IMR-90 (cell line): ENCODE measurements around the gene CEBPZ. TPM values are rescaled to one million over a fixed set of nuclear protein-coding genes. Genes with fewer than 3 reads are reported as not detected.

Experiments
- ATAC-seq: fragments of 200-7000 bp; cut with Tn5 transposase; 2 replicates; pipeline ENCODE4 v1.9.1; 2020; ENCODE audit warnings: low read depth, mild to moderate bottlenecking, moderate library complexity
- BruUV-seq: library from RNA; stranded (reverse); fragments of 400-500 nt; replicated peaks from 2 replicates; lab custom pipeline; 2021; lab: Mats Ljungman, UMichigan
- CTCF ChIA-PET: fragments of 300-600 bp; formaldehyde crosslinking; extraction: SDS; loops from one replicate; lab custom pipeline; 2021; ENCODE audit warnings: antibody characterized with exemption; lab: Yijun Ruan, JAX
- POLR2A ChIA-PET: fragments of 300-600 bp; sonication (Branson Sonifier 250); formaldehyde crosslinking; loops from one replicate; lab custom pipeline; 2022; ENCODE audit warnings: antibody characterized with exemption; ENCODE audit not compliant: unreplicated experiment; lab: Charles Lee
- DNase-seq: peaks from one replicate; pipeline ENCODE4 v3.0.0; 2013
- H2AFZ ChIP-seq: replicated peaks from 2 replicates; pipeline ENCODE3; 2013; ENCODE audit warnings: low read length, mild to moderate bottlenecking; ENCODE audit not compliant: poor library complexity
- H2AK5ac ChIP-seq: 2 replicates; pipeline ENCODE4 v1.6.1; 2013; ENCODE audit warnings: low read depth, low read length, inconsistent platforms
- H2AK9ac ChIP-seq: replicated peaks from 2 replicates; pipeline ENCODE3; 2013; ENCODE audit warnings: mild to moderate bottlenecking, low read depth, low read length, moderate library complexity; ENCODE audit not compliant: poor library complexity
- H2BK120ac ChIP-seq: 2 replicates; pipeline ENCODE4 v1.6.1; 2013; ENCODE audit warnings: low read depth, low read length, inconsistent platforms
- H2BK15ac ChIP-seq: 3 replicates; pipeline ENCODE4 v1.6.1; 2013; ENCODE audit warnings: low read depth, low read length, inconsistent platforms
- H2BK20ac ChIP-seq: 2 replicates; pipeline ENCODE4 v1.6.1; 2013; ENCODE audit warnings: low read depth, mild to moderate bottlenecking, inconsistent platforms, low read length, moderate library complexity
- H2BK5ac ChIP-seq: 2 replicates; pipeline ENCODE4 v1.6.1; 2013; ENCODE audit warnings: mild to moderate bottlenecking, low read depth, low read length, inconsistent platforms; ENCODE audit not compliant: poor library complexity, severe bottlenecking
- H3K14ac ChIP-seq: replicated peaks from 2 replicates; pipeline ENCODE4 v1.6.1; 2013; ENCODE audit warnings: low read depth, low read length, inconsistent platforms
- H3K18ac ChIP-seq: 2 replicates; pipeline ENCODE4 v1.6.1; 2013; ENCODE audit warnings: low read depth, low read length, control low read depth
- H3K23ac ChIP-seq: 2 replicates; pipeline ENCODE4 v1.6.1; 2013; ENCODE audit warnings: low read depth, low read length, inconsistent platforms
- H3K27ac ChIP-seq: 2 replicates; pipeline ENCODE4 v1.5.1; 2013; ENCODE audit warnings: mild to moderate bottlenecking, control low read depth, low read length; ENCODE audit not compliant: insufficient read depth
- H3K27me3 ChIP-seq: 2 replicates; pipeline ENCODE4 v1.6.1; 2013; ENCODE audit warnings: low read length; ENCODE audit not compliant: control insufficient read depth, insufficient read depth
- H3K36me3 ChIP-seq: 2 replicates; pipeline ENCODE4 v1.6.1; 2013; ENCODE audit warnings: low read length, mixed read lengths; ENCODE audit not compliant: control insufficient read depth, insufficient read depth
- H3K4ac ChIP-seq: 2 replicates; pipeline ENCODE4 v1.6.1; 2013; ENCODE audit warnings: low read depth, low read length, inconsistent platforms
- H3K4me1 ChIP-seq: 2 replicates; pipeline ENCODE4 v1.6.1; 2013; ENCODE audit warnings: low read length, mixed read lengths; ENCODE audit not compliant: control insufficient read depth, insufficient read depth
- H3K4me2 ChIP-seq: 2 replicates; pipeline ENCODE4 v1.6.1; 2013; ENCODE audit warnings: low read depth, mild to moderate bottlenecking, control low read depth, low read length, moderate library complexity
- H3K4me3 ChIP-seq: 2 replicates; pipeline ENCODE4 v1.5.1; 2013; ENCODE audit warnings: low read depth, mild to moderate bottlenecking, control low read depth, low read length, moderate library complexity; ENCODE audit not compliant: insufficient read depth
- H3K56ac ChIP-seq: 2 replicates; pipeline ENCODE4 v1.6.1; 2013; ENCODE audit warnings: low read length, inconsistent platforms; ENCODE audit not compliant: insufficient read depth; ENCODE audit errors: extremely low read depth
- H3K79me1 ChIP-seq, 2 experiments: 2 replicates each; pipeline ENCODE4 v1.6.1; 2013; ENCODE audit warnings: low read length in 2 of 2, inconsistent platforms in 1 of 2, low read depth in 1 of 2
- H3K9ac ChIP-seq: 2 replicates; pipeline ENCODE4 v1.6.1; 2013; ENCODE audit warnings: low read depth, low read length, control low read depth
- H3K9me1 ChIP-seq: 2 replicates; pipeline ENCODE4 v1.6.1; 2013; ENCODE audit warnings: low read length, inconsistent platforms; ENCODE audit not compliant: insufficient read depth
- H3K9me3 ChIP-seq: 2 replicates; pipeline ENCODE4 v1.6.1; 2013; ENCODE audit warnings: low read length; ENCODE audit not compliant: control insufficient read depth, insufficient read depth
- H4K20me1 ChIP-seq: 2 replicates; pipeline ENCODE4 v1.6.1; 2013; ENCODE audit warnings: low read length, inconsistent platforms; ENCODE audit not compliant: insufficient read depth
- H4K5ac ChIP-seq: 2 replicates; pipeline ENCODE4 v1.6.1; 2013; ENCODE audit warnings: mild to moderate bottlenecking, low read depth, low read length, control low read depth
- H4K8ac ChIP-seq, 2 experiments: 2 replicates each; pipeline ENCODE4 v1.6.1; 2013; ENCODE audit warnings: low read depth in 2 of 2, low read length in 2 of 2, control low read depth in 1 of 2, inconsistent platforms in 1 of 2
- H4K91ac ChIP-seq: 2 replicates; pipeline ENCODE4 v1.6.1; 2013; ENCODE audit warnings: low read depth, low read length, inconsistent platforms; ENCODE audit not compliant: insufficient read depth
- MAZ ChIP-seq: IDR thresholded peaks from 2 replicates; pipeline ENCODE4 v1.6.1; 2012; ENCODE audit warnings: low read depth, mild to moderate bottlenecking, low read length, improper control_type of control experiment, moderate library complexity, borderline replicate concordance
- MXI1 ChIP-seq: IDR thresholded peaks from 2 replicates; pipeline ENCODE4 v1.6.1; 2012; ENCODE audit warnings: low read depth, mild to moderate bottlenecking, low read length, moderate library complexity, borderline replicate concordance
- NFE2L2 ChIP-seq: fragments of 150-350 bp; IDR thresholded peaks from 2 replicates; pipeline ENCODE4 v1.6.1; 2016; ENCODE audit warnings: low read depth, mild to moderate bottlenecking, low read length
- RAD21 ChIP-seq: IDR thresholded peaks from 2 replicates; pipeline ENCODE4 v1.6.1; 2012; ENCODE audit warnings: low read length, improper control_type of control experiment
- WGBS, 2 experiments: methylation state at CpG; one replicate each; pipeline versions ENCODE4 v1.1.5 to v1.1.7; 2013; ENCODE audit warnings: missing lambda C conversion rate in 2 of 2; ENCODE audit not compliant: insufficient read length in 1 of 2; ENCODE audit errors: extremely low coverage in 2 of 2; 5-methylcytosine and 5-hydroxymethylcytosine counted together
- dilution Hi-C: fragments of 300-500 bp; cut with HindIII; formaldehyde crosslinking; loops from one replicate; pipeline ENCODE4 v1.14.3; 2018; ENCODE audit warnings: low sequenced_read_pairs; ENCODE audit not compliant: unreplicated experiment
- in situ Hi-C: fragments of 300-500 bp; cut with MboI; formaldehyde crosslinking; loops from 3 replicates; pipeline ENCODE4 v1.14.3; 2019; ENCODE audit warnings: low sequenced_read_pairs, inconsistent platforms, mixed read lengths
- intact Hi-C: fragments of 100-400 bp; cut with micrococcal nuclease; formaldehyde crosslinking; loops from 2 replicates; pipeline ENCODE4 v1.10.0; 2022
- polyA plus RNA-seq, 3 experiments: library from polyadenylated mRNA; depleted of rRNA; stranded (reverse); fragments of >200 nt; gene quantifications; 2 replicates each; pipeline ENCODE4 v1.2.3, GENCODE V29; 2012; ENCODE audit warnings: low replicate concordance in 1 of 3
- total RNA-seq: library from RNA; depleted of rRNA; stranded (reverse); fragments of >200 nt; gene quantifications from 2 replicates; pipeline ENCODE4 v1.2.3, GENCODE V29; 2012

The CEBPZ gene
- total and polyA plus RNA-seq, 2 of the 4 experiments (the other 2 are of a cell fraction): 9.4 to 33.3 TPM

DNA sequence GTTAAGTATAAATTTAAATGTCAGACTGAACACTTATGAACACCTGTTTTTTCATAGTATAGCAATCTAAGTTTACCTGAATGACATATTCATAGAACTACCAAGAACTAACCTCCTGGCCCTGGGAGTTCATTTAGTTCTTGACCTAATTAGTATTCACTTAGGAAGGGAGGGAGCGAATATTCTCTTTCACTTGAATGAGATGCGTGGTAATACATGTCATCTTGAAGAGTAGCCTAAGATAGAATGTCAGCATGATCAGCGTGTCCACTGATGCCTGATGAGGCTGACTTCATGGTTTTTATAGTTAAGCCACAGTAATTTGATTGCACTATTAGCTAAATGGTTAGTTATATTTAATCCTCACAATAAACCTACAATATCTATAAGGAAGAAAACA, 13.4 kb upstream of the CEBPZ start:
- Histone ChIP-seq H3K9me3 (no peaks in the 10 kb centered on the region), H2BK120ac (no peak overlapping the region), H3K14ac (no peak overlapping the region), H4K5ac (no peak overlapping the region), H3K56ac (no peak overlapping the region), H3K36me3 (peaks cover 31% of the 10 kb centered on the region), H3K4me3 (no peak overlapping the region), H4K91ac (no peak overlapping the region), H3K4me1 (peaks cover 5% of the 10 kb centered on the region; the same call in 1 of the 2 replicates), H3K27ac (no peak overlapping the region), H3K18ac (no peak overlapping the region), H2BK20ac (no peak overlapping the region), H4K20me1 (peaks cover 3% of the 10 kb centered on the region; the same call in 1 of the 2 replicates), H3K4me2 (no peak overlapping the region), H2AK5ac (no peak overlapping the region), H4K8ac (no peak overlapping the region), H2BK5ac (no peak overlapping the region), H3K23ac (no peak overlapping the region), H3K27me3 (no peaks in the 10 kb centered on the region), H2AFZ (no peak overlapping the region), H3K9ac (no peak overlapping the region), H2AK9ac (no peak overlapping the region), H2BK15ac (no peak overlapping the region), H3K4ac (no peak overlapping the region), H3K79me1 (peaks cover 4 to 20% of the 10 kb centered on the region in 2 experiments; a peak in 3 of 4 replicates), H3K9me1 (peaks cover 9% of the 10 kb centered on the region)
- WGBS, 2 experiments: no CpG with 5 or more reads among the region's 3 CpGs
- intact Hi-C loops: no loop called here
- in situ Hi-C loops: no loop called here
- ChIA-PET POLR2A (interaction anchor here (0.7 kb wide), 1 partner anchor 56 kb away, joined by 8 read pairs; no protein-coding TSS in a partner anchor), CTCF (no interaction called here)
- no TSS peak for BruUV-seq
- no peak for TF ChIP-seq MXI1
- no peak for TF ChIP-seq RAD21
- no peak for TF ChIP-seq MAZ
- no peak for TF ChIP-seq NFE2L2
- DNase-seq (no peak), ATAC-seq (no peak)
- dilution Hi-C loops: no loop called here
